Measurements from ENCODE around the gene LMAN2. TPM values are rescaled to one million over a fixed set of nuclear protein-coding genes. Genes with fewer than 3 reads are reported as not detected.

The LMAN2 gene
- total RNA-seq, 2 donors from 2014 or later: 159 to 167 TPM

DNA sequence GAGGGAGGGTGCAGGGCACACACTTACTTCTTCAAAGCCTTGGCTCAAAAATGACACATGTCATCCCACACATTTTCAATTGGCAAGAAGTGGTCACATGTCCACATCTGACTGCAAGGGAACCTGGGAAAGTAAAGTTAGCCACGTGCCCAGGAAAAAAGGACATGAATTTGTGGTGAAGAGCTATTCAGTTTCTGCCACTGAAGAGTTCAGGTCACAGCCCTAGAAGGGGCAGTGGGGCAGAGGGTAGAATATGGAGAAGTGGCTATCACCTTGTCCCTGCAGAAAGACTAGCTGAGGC, 4.3 kb upstream of the LMAN2 start:
- TF ChIP-seq CTCF (IDR thresholded peaks at IDR 0.05): no peak
- H3K27ac ChIP-seq: no peak overlapping the region
- H3K4me3 ChIP-seq: no peak overlapping the region
- ATAC-seq (ENCODE audit: insufficient number of reproducible peaks, low FRiP score, low read depth) (no peak), DNase-seq (ENCODE audit: low spot score) (no peak)
- H3K27me3 ChIP-seq (replicated peaks; ENCODE audit: insufficient read depth): no peaks in the 10 kb centered on the region
- no peaks in the 10 kb centered on the region for H3K36me3 ChIP-seq
- peaks cover under 1 to 6% of the 10 kb centered on the region in 2 donors for H3K4me1 ChIP-seq (ENCODE audit: control insufficient read depth in 1 of 2, low read depth in 2 of 2)
- H3K9me3 ChIP-seq: no peaks in the 10 kb centered on the region

GRCh38 chr5:177355162-177355867, 3.8 kb upstream of the LMAN2 start:
- peaks cover 6 to 11% of the 10 kb centered on the region in 2 donors for H3K4me1 ChIP-seq (ENCODE audit: control insufficient read depth in 1 of 2, low read depth in 2 of 2)
- TF ChIP-seq CTCF (IDR thresholded peaks at IDR 0.05): no peak
- H3K27me3 ChIP-seq (replicated peaks; ENCODE audit: insufficient read depth): no peaks in the 10 kb centered on the region
- no peaks in the 10 kb centered on the region for H3K9me3 ChIP-seq
- no peak for ATAC-seq (ENCODE audit: insufficient number of reproducible peaks, low FRiP score, low read depth)
- H3K27ac ChIP-seq: no peak overlapping the region
- DNase-seq (ENCODE audit: low spot score): no peak
- H3K36me3 ChIP-seq: no peaks in the 10 kb centered on the region
- H3K4me3 ChIP-seq: no peak overlapping the region

GRCh38 chr5:177354711-177355110, 3.2 kb upstream of the LMAN2 start:
- H3K4me3 ChIP-seq: no peak overlapping the region
- no peak for DNase-seq (ENCODE audit: low spot score)
- TF ChIP-seq CTCF (IDR thresholded peaks at IDR 0.05): no peak
- H3K36me3 ChIP-seq: no peaks in the 10 kb centered on the region
- H3K27ac ChIP-seq: no peak overlapping the region
- H3K4me1 ChIP-seq (ENCODE audit: control insufficient read depth in 1 of 2, low read depth in 2 of 2): peaks cover 12 to 17% of the 10 kb centered on the region in 2 donors
- no peak for ATAC-seq (ENCODE audit: insufficient number of reproducible peaks, low FRiP score, low read depth)
- no peaks in the 10 kb centered on the region for H3K27me3 ChIP-seq (replicated peaks; ENCODE audit: insufficient read depth)
- H3K9me3 ChIP-seq: no peaks in the 10 kb centered on the region

DNA sequence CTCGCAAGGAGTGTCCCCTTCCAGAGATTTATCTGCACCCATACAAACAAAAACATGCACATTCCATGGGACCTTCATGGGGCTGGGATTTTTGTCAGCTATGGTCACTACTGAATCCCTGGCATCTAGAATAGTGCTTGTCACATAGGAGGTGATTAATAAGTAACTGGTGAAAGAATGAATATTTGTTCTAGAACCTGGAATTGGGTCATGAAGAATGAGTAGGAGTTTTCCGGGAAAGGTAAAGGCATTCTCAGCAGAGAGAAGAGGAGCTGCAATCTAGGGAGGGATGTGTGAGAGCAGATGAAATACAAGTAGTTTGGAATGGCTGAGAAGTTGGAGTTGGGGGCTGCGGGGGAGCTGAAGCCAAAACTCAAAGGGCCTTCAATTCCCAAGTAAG, 2.8 kb upstream of the LMAN2 start:
- no peak overlapping the region for H3K4me3 ChIP-seq
- no peak for TF ChIP-seq CTCF (IDR thresholded peaks at IDR 0.05)
- no peaks in the 10 kb centered on the region for H3K36me3 ChIP-seq
- no peak for DNase-seq (ENCODE audit: low spot score)
- H3K27me3 ChIP-seq (replicated peaks; ENCODE audit: insufficient read depth): no peaks in the 10 kb centered on the region
- no peak overlapping the region for H3K27ac ChIP-seq
- no peaks in the 10 kb centered on the region for H3K9me3 ChIP-seq
- no peak for ATAC-seq (ENCODE audit: insufficient number of reproducible peaks, low FRiP score, low read depth)
- peaks cover 12 to 22% of the 10 kb centered on the region in 2 donors for H3K4me1 ChIP-seq (ENCODE audit: control insufficient read depth in 1 of 2, low read depth in 2 of 2)

- no peak for DNase-seq (ENCODE audit: low spot score)
- no peak for TF ChIP-seq CTCF (IDR thresholded peaks at IDR 0.05)
- no peak for ATAC-seq (ENCODE audit: insufficient number of reproducible peaks, low FRiP score, low read depth)
- H3K36me3 ChIP-seq: no peaks in the 10 kb centered on the region
- no peak overlapping the region for H3K27ac ChIP-seq
- peaks cover 16 to 32% of the 10 kb centered on the region in 2 donors for H3K4me1 ChIP-seq (ENCODE audit: control insufficient read depth in 1 of 2, low read depth in 2 of 2)
- H3K4me3 ChIP-seq: no peak overlapping the region
- no peaks in the 10 kb centered on the region for H3K27me3 ChIP-seq (replicated peaks; ENCODE audit: insufficient read depth)
- H3K9me3 ChIP-seq: no peaks in the 10 kb centered on the region
Measured at GRCh38 chr5:177353093-177353492, 1.6 kb upstream of the LMAN2 start.

All from thoracic aorta (tissue), 2 donors.